ENCODE data around the gene SLC16A4.

The SLC16A4 gene

GRCh38 chr1:110356379-110356778 lies 34.4 kb downstream of the SLC16A4 start:
- no peak for DNase-seq (ENCODE audit: low read depth)
- no peak for TF ChIP-seq CTCF (conservative IDR thresholded peaks at IDR 0.05; ENCODE audit: low read depth, low read length)
- H3K4me3 ChIP-seq (ENCODE audit: low read depth, low read length) = no peak overlapping the region

- no peak overlapping the region for H3K4me3 ChIP-seq (ENCODE audit: low read depth, low read length)
- DNase-seq (ENCODE audit: low read depth) = no peak
- no peak for TF ChIP-seq CTCF (conservative IDR thresholded peaks at IDR 0.05; ENCODE audit: low read depth, low read length)
Observed at GRCh38 chr1:110355321-110355720, 35.5 kb downstream of the SLC16A4 start.

- H3K4me3 ChIP-seq (ENCODE audit: low read depth, low read length) = no peak overlapping the region
- TF ChIP-seq CTCF (conservative IDR thresholded peaks at IDR 0.05; ENCODE audit: low read depth, low read length) = no peak
- DNase-seq (ENCODE audit: low read depth) = no peak
Observed at GRCh38 chr1:110350360-110350759, 40.5 kb downstream of the SLC16A4 start.

GRCh38 chr1:110348771-110349170 lies 42.1 kb downstream of the SLC16A4 start:
- peak; percentile 59 for DNase-seq (ENCODE audit: low read depth)
- no peak for TF ChIP-seq CTCF (conservative IDR thresholded peaks at IDR 0.05; ENCODE audit: low read depth, low read length)
- H3K4me3 ChIP-seq (ENCODE audit: low read depth, low read length) = no peak overlapping the region

GRCh38 chr1:110348050-110348449 lies 42.8 kb downstream of the SLC16A4 start:
- DNase-seq (ENCODE audit: low read depth) = no peak
- H3K4me3 ChIP-seq (ENCODE audit: low read depth, low read length) = no peak overlapping the region
- TF ChIP-seq CTCF (conservative IDR thresholded peaks at IDR 0.05; ENCODE audit: low read depth, low read length) = no peak

- DNase-seq (ENCODE audit: low read depth) = no peak
- TF ChIP-seq CTCF (conservative IDR thresholded peaks at IDR 0.05; ENCODE audit: low read depth, low read length) = no peak
- no peak overlapping the region for H3K4me3 ChIP-seq (ENCODE audit: low read depth, low read length)
Observed at GRCh38 chr1:110347182-110347893, 43.5 kb downstream of the SLC16A4 start.

- DNase-seq (ENCODE audit: low read depth) = no peak
- H3K4me3 ChIP-seq (ENCODE audit: low read depth, low read length) = no peak overlapping the region
- no peak for TF ChIP-seq CTCF (conservative IDR thresholded peaks at IDR 0.05; ENCODE audit: low read depth, low read length)
Observed at GRCh38 chr1:110346690-110347089, 44.1 kb downstream of the SLC16A4 start.
